GM19043 (cell line): ENCODE data around the gene OGFOD2.
"Not testable (repeated sequence)": the region's sequence is repeated elsewhere in the genome, so short reads cannot be mapped to it uniquely, and the experiment has no call there.

Experiments used
- ATAC-seq: cut with Tn5 transposase; IDR thresholded peaks from one replicate; pipeline ENCODE4 v1.9.1; 2021; ENCODE audit warnings: low read depth; ENCODE audit not compliant: unreplicated experiment

Gene OGFOD2

GRCh38 chr12:122974892-122975789, at the start of gene OGFOD2:
OGFOD2 (plus strand) TSS chr12:122975244; CDS start chr12:122975252, 8 bp downstream.
- ATAC-seq = peak; percentile 73

GRCh38 chr12:122927756-122928403, 47.2 kb upstream of the OGFOD2 start:
- no peak for ATAC-seq

DNA sequence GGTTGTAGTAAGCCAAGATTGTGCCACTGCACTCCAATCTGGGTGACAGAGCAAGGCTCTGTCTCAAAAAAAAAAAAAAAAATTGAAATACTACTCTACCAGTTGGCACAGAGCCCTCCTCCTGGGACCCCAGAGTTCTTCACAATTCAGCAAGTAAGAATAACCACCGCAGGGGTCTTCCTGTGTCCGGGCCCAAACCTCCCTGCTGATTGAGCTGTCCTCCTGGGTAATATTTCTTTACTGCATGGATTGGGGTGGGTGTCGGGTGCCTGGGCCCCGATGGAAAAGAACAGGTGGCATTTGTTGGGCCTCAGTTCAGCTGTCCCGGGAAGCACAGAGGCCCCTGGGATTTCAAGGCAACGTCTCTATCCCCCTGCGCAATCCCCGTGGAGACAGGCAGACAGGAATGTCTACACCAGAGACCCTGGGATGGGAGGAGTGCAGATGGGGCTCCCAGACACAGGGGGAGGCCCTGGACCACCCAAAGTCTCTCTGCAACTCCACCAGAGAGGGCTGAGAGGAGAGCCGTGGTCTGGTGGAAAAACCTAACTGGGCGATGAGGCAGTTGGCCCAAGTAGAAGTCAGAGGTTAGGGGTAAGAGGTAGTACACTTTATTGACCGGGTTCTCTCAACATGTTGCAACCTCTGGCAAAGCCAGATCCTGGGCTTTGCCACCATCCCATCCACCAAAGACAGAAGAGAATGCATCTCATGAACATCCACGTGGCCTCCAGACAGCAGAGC, 46.5 kb upstream of the OGFOD2 start:
- ATAC-seq = no peak

DNA sequence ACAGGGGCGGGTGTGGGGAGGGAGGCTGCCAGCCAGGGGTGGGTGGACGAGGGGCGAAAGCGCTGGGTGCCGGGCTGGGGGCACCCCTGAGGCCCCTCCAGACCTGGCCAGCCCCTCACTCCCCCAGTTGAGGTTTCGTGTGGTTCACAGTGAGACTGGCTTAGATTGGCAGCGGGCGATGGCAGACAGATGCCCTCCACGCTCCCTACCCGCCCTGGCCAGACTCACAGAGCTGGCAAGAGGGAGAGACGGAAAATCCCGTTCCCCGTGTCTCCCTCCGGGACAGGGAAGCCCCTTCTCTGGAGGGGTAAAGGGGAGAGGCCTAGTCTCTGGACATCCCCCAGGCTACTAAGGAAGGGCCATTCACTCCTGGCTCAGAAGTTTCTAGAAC, 45.9 kb upstream of the OGFOD2 start:
- ATAC-seq = no peak

DNA sequence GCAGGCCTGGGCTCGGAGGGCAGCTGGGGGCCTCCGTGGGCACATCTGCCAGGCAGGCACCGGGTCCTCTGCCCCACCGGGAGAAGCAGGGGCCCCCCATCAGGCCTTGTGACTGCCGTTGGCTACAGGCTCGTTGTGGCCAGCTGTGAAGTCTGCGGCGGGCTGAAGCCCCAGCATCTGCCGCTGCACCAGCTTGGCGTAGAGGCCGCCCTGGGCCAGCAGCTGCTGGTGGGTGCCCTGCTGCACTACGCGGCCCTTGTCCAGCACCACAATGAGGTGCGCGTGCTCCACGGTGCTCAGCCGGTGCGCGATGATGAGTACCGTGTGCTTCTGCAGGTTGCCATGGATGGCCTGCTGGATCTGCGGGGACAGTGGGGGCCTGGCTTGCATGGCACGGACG, 45.2 kb upstream of the OGFOD2 start:
- no peak for ATAC-seq

DNA sequence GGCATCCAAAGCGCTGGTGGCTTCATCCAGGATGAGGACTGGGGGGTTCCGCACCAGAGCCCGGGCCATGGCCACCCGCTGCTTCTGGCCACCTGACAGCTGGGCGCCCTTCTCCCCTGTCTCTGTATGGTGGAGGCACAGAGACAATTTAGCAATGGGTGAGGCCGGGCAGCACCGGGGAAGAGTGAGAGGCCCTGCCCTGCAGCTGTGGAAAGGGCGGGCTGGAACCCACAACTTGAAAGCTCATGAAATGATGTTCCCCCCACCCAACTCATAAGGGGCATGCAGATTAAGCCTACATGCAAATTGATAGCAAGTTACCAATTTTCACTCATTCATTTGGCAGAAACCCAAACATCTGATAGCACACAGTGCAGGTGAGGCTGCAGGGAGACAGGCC, 42.8 kb upstream of the OGFOD2 start:
- no peak for ATAC-seq

DNA sequence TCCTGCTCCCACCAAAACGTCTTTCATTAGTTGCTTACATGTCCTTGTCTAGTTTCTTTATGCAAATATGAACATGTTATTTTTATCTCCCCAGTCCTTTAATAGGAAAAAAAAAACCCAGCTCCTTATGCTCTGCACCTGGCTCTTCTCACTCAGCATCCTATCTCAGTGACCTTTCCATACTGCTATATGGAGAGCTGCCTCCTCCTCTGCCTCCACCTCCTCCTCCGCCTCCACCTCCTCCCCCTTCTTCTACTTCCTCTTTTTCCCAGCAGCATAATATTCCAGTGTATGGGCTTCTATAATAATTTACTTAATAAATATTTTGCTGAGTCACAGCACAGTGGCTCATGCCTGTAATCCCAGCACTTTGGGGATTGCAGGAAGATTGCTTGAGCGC, 40.3 kb upstream of the OGFOD2 start:
- peak; percentile 56 for ATAC-seq

DNA sequence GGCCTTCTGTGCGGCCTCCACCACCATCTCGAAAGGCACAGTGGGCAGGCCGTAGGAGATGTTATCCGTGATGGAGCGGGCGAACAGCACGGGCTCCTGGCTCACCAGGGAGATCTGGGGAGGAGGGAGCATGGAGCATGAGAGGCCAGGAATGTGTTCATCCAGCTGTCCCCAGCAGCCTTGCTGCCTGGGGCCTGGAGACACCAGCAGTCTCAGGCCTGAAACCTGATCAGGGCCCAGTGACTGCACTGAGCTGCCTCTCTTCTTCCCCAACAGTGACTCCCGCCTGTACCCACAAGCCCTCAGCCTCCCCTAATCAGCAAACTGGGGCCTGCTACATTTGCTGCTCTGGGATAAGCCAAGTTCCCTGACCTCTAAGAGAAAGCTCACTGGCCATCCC, 39.7 kb upstream of the OGFOD2 start:
- no peak for ATAC-seq

GRCh38 chr12:122937622-122938091, 37.4 kb upstream of the OGFOD2 start:
- no peak for ATAC-seq

DNA sequence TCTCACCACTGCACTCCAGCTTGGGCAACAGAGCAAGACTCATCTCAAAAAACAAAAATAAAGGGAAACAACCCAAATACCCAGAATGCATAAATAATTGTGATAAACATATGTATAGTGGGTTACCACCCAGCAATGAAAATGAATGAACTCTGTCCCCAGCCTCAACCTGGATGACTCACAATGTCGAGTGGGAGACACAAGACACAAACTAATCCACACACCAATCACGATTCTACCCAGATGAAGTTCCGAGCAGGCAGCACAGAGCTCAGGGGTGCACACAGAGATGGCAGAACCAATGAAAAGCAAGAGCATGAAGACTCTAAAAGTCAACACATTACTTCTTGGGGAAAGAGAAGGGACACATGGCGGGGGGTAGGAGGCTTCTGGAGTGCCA, 35.9 kb upstream of the OGFOD2 start:
- ATAC-seq = no peak

- not testable (repeated sequence) for ATAC-seq
Observed at GRCh38 chr12:122941351-122941750, 33.7 kb upstream of the OGFOD2 start.

DNA sequence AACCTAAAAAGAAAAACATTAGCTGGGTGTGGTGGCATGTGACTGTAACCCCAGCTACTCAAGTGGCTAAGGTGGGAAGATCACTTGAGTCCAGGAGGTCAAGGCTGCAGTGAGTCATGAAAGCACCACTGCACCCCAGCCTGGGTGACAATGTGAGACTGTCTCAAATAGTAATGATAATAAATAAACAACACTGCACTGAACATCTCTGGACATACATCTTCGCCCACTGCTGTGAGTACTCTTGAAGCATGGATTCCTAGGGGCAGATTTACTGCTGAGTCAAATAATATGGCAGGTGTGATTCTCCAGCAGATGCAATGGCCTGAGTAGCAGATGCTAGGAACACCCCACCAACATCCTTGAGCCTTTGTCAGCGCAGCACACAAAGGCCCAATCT, 32.4 kb upstream of the OGFOD2 start:
- ATAC-seq = no peak

DNA sequence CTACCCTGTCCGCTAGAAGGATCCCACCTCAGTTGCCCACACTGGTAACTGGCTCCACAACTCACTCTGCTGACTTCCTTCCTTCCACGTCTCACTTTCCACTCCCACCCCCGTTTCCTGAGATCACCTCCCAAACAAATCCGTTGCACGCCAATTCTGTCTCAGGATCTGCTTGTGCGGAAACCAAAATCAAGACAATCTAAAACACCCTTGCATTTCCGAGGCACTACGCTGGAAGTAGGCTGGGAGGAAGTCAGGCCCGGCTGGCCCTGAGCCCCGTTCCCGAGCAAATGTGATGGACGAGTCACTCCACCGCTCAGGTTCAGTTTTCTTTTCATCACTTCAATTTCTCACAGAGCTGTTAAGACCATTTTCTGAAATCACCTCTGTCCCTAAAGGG, 31.8 kb upstream of the OGFOD2 start:
- ATAC-seq = no peak

- no peak for ATAC-seq
Observed at GRCh38 chr12:122944605-122945592, 30.1 kb upstream of the OGFOD2 start.

- peak; percentile 58 for ATAC-seq
Observed at GRCh38 chr12:122946690-122947341, 28.2 kb upstream of the OGFOD2 start.

DNA sequence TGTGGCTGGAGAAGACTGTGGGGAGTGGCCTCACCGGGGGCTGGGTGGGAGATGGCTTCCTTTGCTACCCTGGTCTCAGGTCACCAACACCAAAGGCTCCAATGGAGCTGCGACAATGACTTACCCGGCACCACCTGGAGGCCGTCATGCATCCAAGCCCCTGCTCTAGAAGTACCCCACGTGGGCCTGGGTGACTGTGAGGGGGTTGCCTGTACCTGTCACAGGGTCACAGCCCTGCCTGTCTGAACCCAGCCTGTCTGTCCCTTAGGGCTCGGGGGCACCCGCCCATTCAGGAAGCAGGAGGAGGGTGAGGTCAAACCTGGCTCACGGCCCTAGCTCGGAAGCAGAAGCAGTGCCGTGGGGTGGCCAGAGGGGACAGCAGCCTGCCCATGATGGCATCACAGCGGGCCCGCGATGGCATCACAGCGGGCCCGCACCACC, 27.7 kb upstream of the OGFOD2 start:
- no peak for ATAC-seq

DNA sequence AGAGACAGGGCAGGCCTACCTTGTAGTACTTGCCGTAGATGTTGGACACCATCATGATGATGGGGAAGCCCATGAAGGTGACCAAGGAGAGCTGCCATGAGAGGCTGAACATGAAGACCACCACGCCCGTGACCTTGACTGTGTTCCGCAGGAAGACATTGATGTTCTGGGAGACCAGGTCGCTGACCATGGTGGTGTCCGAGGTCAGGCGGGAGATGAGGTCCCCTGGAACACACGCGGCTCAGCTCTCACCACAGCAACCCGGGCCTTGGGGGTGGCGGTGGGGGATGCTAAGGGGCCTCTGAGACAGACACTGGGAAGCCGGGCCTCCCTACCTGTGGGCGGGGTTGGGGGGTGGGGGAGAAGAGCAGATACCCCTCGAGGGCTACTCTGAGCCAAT, 26.4 kb upstream of the OGFOD2 start:
- no peak for ATAC-seq

- no peak for ATAC-seq
Observed at GRCh38 chr12:122949405-122949804, 25.6 kb upstream of the OGFOD2 start.
